PC-9 (cell line): ENCODE data around the gene GSTO2. TPM values are rescaled to one million over a fixed set of nuclear protein-coding genes. Genes with fewer than 3 reads are reported as not detected.

Experiments
- BruUV-seq: library from RNA; stranded (reverse); fragments of 400-500 nt; replicated peaks from 2 replicates; lab custom pipeline; 2021; lab: Mats Ljungman, UMichigan
- CTCF ChIA-PET: fragments of 300-600 bp; sonication (Branson Sonifier 250); formaldehyde crosslinking; loops from one replicate; lab custom pipeline; 2022; ENCODE audit warnings: antibody characterized with exemption; lab: Charles Lee
- POLR2A ChIA-PET: fragments of 300-600 bp; sonication (Branson Sonifier 250); formaldehyde crosslinking; loops from one replicate; lab custom pipeline; 2022; ENCODE audit warnings: antibody characterized with exemption; ENCODE audit not compliant: unreplicated experiment; lab: Charles Lee
- DNase-seq, 2 experiments: peaks; one replicate each; pipeline versions ENCODE4 v3.0.0 to v3.0.0-alpha.2; 2015 to 2022; ENCODE audit warnings: mixed read lengths in 1 of 2
- H2AFZ ChIP-seq: fragments of 200-600 bp; sonication (generic); 2 replicates; pipeline ENCODE4 v1.8.1; 2017; ENCODE audit warnings: antibody characterized with exemption
- H3F3A ChIP-seq: fragments of 200-600 bp; sonication (generic); 2 replicates; pipeline ENCODE4 v1.8.1; 2017; ENCODE audit warnings: antibody characterized with exemption, mild to moderate bottlenecking, low read depth; ENCODE audit not compliant: insufficient read depth
- H3K27ac ChIP-seq: fragments of 200-600 bp; sonication (generic); 2 replicates; pipeline ENCODE4 v1.6.1; 2016; ENCODE audit warnings: mixed run types
- H3K27me3 ChIP-seq: fragments of 200-600 bp; sonication (generic); 2 replicates; pipeline ENCODE4 v1.6.1; 2016; ENCODE audit warnings: low read depth, mixed run types; ENCODE audit not compliant: insufficient read depth
- H3K36me3 ChIP-seq: fragments of 200-600 bp; sonication (generic); 2 replicates; pipeline ENCODE4 v1.6.1; 2016; ENCODE audit warnings: low read depth, mixed run types
- H3K4me1 ChIP-seq: fragments of 200-600 bp; sonication (generic); replicated peaks from 2 replicates; pipeline ENCODE4 v1.6.1; 2016; ENCODE audit warnings: mixed run types; ENCODE audit not compliant: insufficient read depth
- H3K4me2 ChIP-seq: fragments of 200-600 bp; sonication (generic); 2 replicates; pipeline ENCODE4 v1.6.1; 2017; ENCODE audit warnings: mixed run types
- H3K4me3 ChIP-seq: fragments of 200-600 bp; sonication (generic); 2 replicates; pipeline ENCODE4 v1.6.1; 2016; ENCODE audit warnings: mixed run types
- H3K79me2 ChIP-seq: fragments of 200-600 bp; sonication (generic); 2 replicates; pipeline ENCODE4 v1.6.1; 2017; ENCODE audit warnings: low read depth, mixed run types
- H3K9me2 ChIP-seq: fragments of 200-600 bp; sonication (generic); 2 replicates; pipeline ENCODE4 v1.8.1; 2017; ENCODE audit warnings: mild to moderate bottlenecking; ENCODE audit not compliant: insufficient read depth
- H3K9me3 ChIP-seq: fragments of 200-600 bp; sonication (generic); 2 replicates; pipeline ENCODE4 v1.8.1; 2016; ENCODE audit warnings: low read depth; ENCODE audit not compliant: insufficient read depth
- H4K20me1 ChIP-seq: fragments of 200-600 bp; sonication (generic); 2 replicates; pipeline ENCODE4 v1.8.1; 2017; ENCODE audit not compliant: insufficient read depth
- CTCF ChIP-seq: fragments of 200-600 bp; sonication (generic); conservative IDR thresholded peaks from 2 replicates; pipeline ENCODE4 v1.6.1; 2017; ENCODE audit warnings: mixed run types, antibody characterized with exemption, mild to moderate bottlenecking, moderate library complexity
- EZH2 ChIP-seq: fragments of 200-600 bp; sonication (generic); IDR thresholded peaks from 2 replicates; pipeline ENCODE4 v1.8.0; 2017; ENCODE audit warnings: antibody characterized with exemption, low read depth
- intact Hi-C: fragments of 100-400 bp; cut with micrococcal nuclease; formaldehyde crosslinking; loops from one replicate; pipeline ENCODE4 v1.10.0; 2022; ENCODE audit not compliant: unreplicated experiment
- total RNA-seq: library from RNA; stranded (reverse); gene quantifications from 2 replicates; pipeline ENCODE4 v1.2.3, GENCODE V29; 2021

Gene GSTO2
- total RNA-seq, 1 experiment from 2014 or later: 3.3 TPM

GRCh38 chr10:104317269-104317710 is 48.3 kb downstream of the GSTO2 start:
- BruUV-seq: no TSS peak
- Histone ChIP-seq H3K4me1 (peaks cover 6% of the 10 kb centered on the region; the same call in 1 of the 2 replicates), H3F3A (no peaks in the 10 kb centered on the region), H3K79me2 (peaks cover 37% of the 10 kb centered on the region), H3K27ac (no peak overlapping the region), H3K36me3 (0 out of 2 replicates have a peak, but pooled peaks cover 3% of the 10 kb centered on the region), H3K4me3 (no peak overlapping the region), H2AFZ (no peak overlapping the region), H3K27me3 (no peaks in the 10 kb centered on the region), H4K20me1 (no peaks in the 10 kb centered on the region), H3K9me2 (no peaks in the 10 kb centered on the region), H3K9me3 (no peaks in the 10 kb centered on the region), H3K4me2 (no peak overlapping the region)
- ChIA-PET POLR2A (no interaction called here), CTCF (no interaction called here)
- TF ChIP-seq CTCF (no peak), EZH2 (no peak)
- intact Hi-C loops: no loop called here
- no peak for DNase-seq

GRCh38 chr10:104317726-104318299 is 48.8 kb downstream of the GSTO2 start:
- H3F3A ChIP-seq: no peaks in the 10 kb centered on the region
- H3K4me1 ChIP-seq: peaks cover 6% of the 10 kb centered on the region; the same call in 1 of the 2 replicates
- intact Hi-C loops: no loop called here
- H3K27me3 ChIP-seq: no peaks in the 10 kb centered on the region
- no peak overlapping the region for H3K4me3 ChIP-seq
- POLR2A ChIA-PET: no interaction called here
- TF ChIP-seq CTCF (no peak), EZH2 (no peak)
- H3K9me2 ChIP-seq: no peaks in the 10 kb centered on the region
- 0 out of 2 replicates have a peak, but pooled peaks cover 3% of the 10 kb centered on the region for H3K36me3 ChIP-seq
- H2AFZ ChIP-seq: no peak overlapping the region
- CTCF ChIA-PET: no interaction called here
- H3K4me2 ChIP-seq: no peak overlapping the region
- no peak for DNase-seq
- H3K79me2 ChIP-seq: peaks cover 43% of the 10 kb centered on the region
- H3K27ac ChIP-seq: no peak overlapping the region
- no peaks in the 10 kb centered on the region for H3K9me3 ChIP-seq
- BruUV-seq: no TSS peak
- no peaks in the 10 kb centered on the region for H4K20me1 ChIP-seq

- Histone ChIP-seq H3K79me2 (peaks cover 48% of the 10 kb centered on the region), H3K9me3 (no peaks in the 10 kb centered on the region), H3K9me2 (no peaks in the 10 kb centered on the region), H3K4me1 (peaks cover 6% of the 10 kb centered on the region; the same call in 1 of the 2 replicates), H3F3A (no peaks in the 10 kb centered on the region), H2AFZ (no peak overlapping the region), H3K27ac (no peak overlapping the region), H3K36me3 (0 out of 2 replicates have a peak, but pooled peaks cover 3% of the 10 kb centered on the region), H3K4me3 (no peak overlapping the region), H4K20me1 (no peaks in the 10 kb centered on the region), H3K4me2 (no peak overlapping the region), H3K27me3 (no peaks in the 10 kb centered on the region)
- ChIA-PET POLR2A (no interaction called here), CTCF (no interaction called here)
- BruUV-seq: no TSS peak
- TF ChIP-seq CTCF: no peak
- TF ChIP-seq EZH2: no peak
- intact Hi-C loops: no loop called here
- DNase-seq: no peak
Observed at GRCh38 chr10:104318326-104318725, 49.3 kb downstream of the GSTO2 start.
